GM23338 (cell line): ENCODE results near the gene OSBPL5. TPM values are rescaled to one million over a fixed set of nuclear protein-coding genes. Genes with fewer than 3 reads are reported as not detected.
A peak's percentile ranks its signal among the peaks of the same experiment; 100 is the strongest.
"Not testable (repeated sequence)": the region's sequence is repeated elsewhere in the genome, so short reads cannot be mapped to it uniquely, and the experiment has no call there.

ENCODE experiments used
- ATAC-seq: fragments of 200-7000 bp; cut with Tn5 transposase; 3 replicates; pipeline ENCODE4 v1.9.1; 2020
- DNase-seq: peaks from one replicate; pipeline ENCODE4 v3.0.0-alpha.2; 2015; ENCODE audit warnings: low spot score
- H2AFZ ChIP-seq: fragments of 200-600 bp; sonication (generic); 2 replicates; pipeline ENCODE4 v1.8.0; 2016; ENCODE audit warnings: antibody characterized with exemption, mild to moderate bottlenecking, moderate library complexity
- H3F3A ChIP-seq: fragments of 200-600 bp; sonication (generic); replicated peaks from 2 replicates; pipeline ENCODE4 v1.8.0; 2017; ENCODE audit warnings: antibody characterized with exemption, mixed run types, low read depth
- H3K27ac ChIP-seq: fragments of 200-600 bp; sonication (generic); 2 replicates; pipeline ENCODE4 v1.6.1; 2016; ENCODE audit warnings: low read depth
- H3K27me3 ChIP-seq: fragments of 200-600 bp; sonication (generic); 2 replicates; pipeline ENCODE4 v1.8.0; 2016; ENCODE audit warnings: mild to moderate bottlenecking, mixed run types, moderate library complexity; ENCODE audit not compliant: insufficient read depth
- H3K36me3 ChIP-seq: fragments of 200-600 bp; sonication (generic); 2 replicates; pipeline ENCODE4 v1.8.0; 2016; ENCODE audit warnings: mild to moderate bottlenecking; ENCODE audit not compliant: insufficient read depth
- H3K4me1 ChIP-seq: fragments of 200-600 bp; sonication (generic); 2 replicates; pipeline ENCODE4 v1.8.0; 2016; ENCODE audit warnings: mild to moderate bottlenecking, moderate library complexity; ENCODE audit not compliant: insufficient read depth
- H3K4me2 ChIP-seq: fragments of 200-600 bp; sonication (generic); 2 replicates; pipeline ENCODE4 v1.7.1; 2017; ENCODE audit warnings: mixed run types
- H3K4me3 ChIP-seq: fragments of 200-600 bp; sonication (generic); 2 replicates; pipeline ENCODE4 v1.6.1; 2016; ENCODE audit warnings: mixed run types
- H3K79me2 ChIP-seq: fragments of 200-600 bp; sonication (generic); replicated peaks from 2 replicates; pipeline ENCODE4 v1.8.0; 2017; ENCODE audit warnings: mild to moderate bottlenecking; ENCODE audit not compliant: insufficient read depth
- H3K9me2 ChIP-seq: fragments of 200-600 bp; sonication (generic); 2 replicates; pipeline ENCODE4 v1.8.0; 2017; ENCODE audit not compliant: insufficient read depth
- H4K20me1 ChIP-seq: fragments of 200-600 bp; sonication (generic); replicated peaks from 2 replicates; pipeline ENCODE4 v1.8.0; 2017; ENCODE audit warnings: mild to moderate bottlenecking; ENCODE audit not compliant: insufficient read depth
- H3K27ac Mint-ChIP-seq: 2 replicates; pipeline ENCODE4 v1.8.0; 2020; ENCODE audit warnings: inconsistent platforms, mild to moderate bottlenecking, moderate library complexity, mixed read lengths
- H3K27me3 Mint-ChIP-seq: 3 replicates; pipeline ENCODE4 v1.8.0; 2022; ENCODE audit warnings: low read depth, mild to moderate bottlenecking, moderate library complexity, mixed read lengths, inconsistent platforms; ENCODE audit not compliant: insufficient read depth, poor library complexity
- H3K36me3 Mint-ChIP-seq: 3 replicates; pipeline ENCODE4 v1.8.0; 2021; ENCODE audit warnings: low read depth, mild to moderate bottlenecking, inconsistent platforms, moderate library complexity, mixed read lengths
- H3K4me1 Mint-ChIP-seq: 3 replicates; pipeline ENCODE4 v1.8.0; 2020; ENCODE audit warnings: mild to moderate bottlenecking, inconsistent platforms, mixed read lengths
- H3K4me3 Mint-ChIP-seq: 3 replicates; pipeline ENCODE4 v1.8.0; 2021; ENCODE audit warnings: moderate library complexity, mild to moderate bottlenecking, inconsistent platforms, mixed read lengths
- H3K9me3 Mint-ChIP-seq: 3 replicates; pipeline ENCODE4 v1.8.0; 2020; ENCODE audit warnings: moderate library complexity, mild to moderate bottlenecking, inconsistent platforms, mixed read lengths
- CREB1 ChIP-seq: fragments of 250-450 bp; sonication (Bioruptor Pico); IDR thresholded peaks from 2 replicates; pipeline ENCODE4 v1.5.0; 2020; ENCODE audit warnings: low read depth, mild to moderate bottlenecking, moderate library complexity
- EZH2phosphoT487 ChIP-seq: fragments of 200-600 bp; sonication (generic); IDR thresholded peaks from one replicate; pipeline ENCODE4 v1.8.1; 2018; ENCODE audit warnings: antibody characterized with exemption; ENCODE audit not compliant: unreplicated experiment
- JUNB ChIP-seq: IDR thresholded peaks from one replicate; pipeline ENCODE4 v1.6.1; 2016; ENCODE audit warnings: antibody characterized with exemption; ENCODE audit not compliant: unreplicated experiment
- NANOG ChIP-seq: IDR thresholded peaks from 2 replicates; pipeline ENCODE4 v1.6.1; 2016; ENCODE audit warnings: antibody characterized with exemption, borderline replicate concordance
- POLR2AphosphoS5 ChIP-seq: IDR thresholded peaks from 2 replicates; pipeline ENCODE4 v1.6.1; 2016; ENCODE audit warnings: antibody characterized with exemption, low read depth
- ZNF114 ChIP-seq: fragments of 250-450 bp; sonication (Bioruptor Pico); IDR thresholded peaks from 2 replicates; pipeline ENCODE4 v1.5.0; 2020; ENCODE audit warnings: mild to moderate bottlenecking, moderate library complexity
- ZNF331 ChIP-seq: fragments of 250-450 bp; sonication (Bioruptor Pico); IDR thresholded peaks from 2 replicates; pipeline ENCODE4 v1.5.0; 2020; ENCODE audit warnings: low read depth, mild to moderate bottlenecking, moderate library complexity
- polyA plus RNA-seq: library from polyadenylated mRNA; unstranded; fragments of >200 nt; fragmentation: Nextera tagmentation; extraction: Ambion mirVana; gene quantifications from 2 replicates; pipeline ENCODE4 v1.2.1, GENCODE V29; 2016
- total RNA-seq: library from RNA; depleted of rRNA; stranded (reverse); fragments of >200 nt; shearing (Covaris generic); gene quantifications from 2 replicates; pipeline ENCODE4 v1.2.3, GENCODE V29; 2014
- TF ChIP-seq, protein P1 (sequence below), 2 experiments: fragments of 200-600 bp in 1 of 2; sonication (generic) in 1 of 2; conservative IDR thresholded peaks; 2 replicates each; pipeline versions ENCODE4 v1.5.1 to v1.6.1; 2016 to 2017; ENCODE audit warnings: antibody characterized with exemption in 2 of 2, low read depth in 2 of 2, mild to moderate bottlenecking in 2 of 2, moderate library complexity in 1 of 2
- TF ChIP-seq, protein P2 (sequence below): IDR thresholded peaks from 2 replicates; pipeline ENCODE4 v1.6.1; 2016; ENCODE audit warnings: antibody characterized with exemption

The OSBPL5 gene
- total and polyA plus RNA-seq, 2 experiments from 2014 or later = 2.7 to 12.0 TPM

- TF ChIP-seq, protein P1, sequence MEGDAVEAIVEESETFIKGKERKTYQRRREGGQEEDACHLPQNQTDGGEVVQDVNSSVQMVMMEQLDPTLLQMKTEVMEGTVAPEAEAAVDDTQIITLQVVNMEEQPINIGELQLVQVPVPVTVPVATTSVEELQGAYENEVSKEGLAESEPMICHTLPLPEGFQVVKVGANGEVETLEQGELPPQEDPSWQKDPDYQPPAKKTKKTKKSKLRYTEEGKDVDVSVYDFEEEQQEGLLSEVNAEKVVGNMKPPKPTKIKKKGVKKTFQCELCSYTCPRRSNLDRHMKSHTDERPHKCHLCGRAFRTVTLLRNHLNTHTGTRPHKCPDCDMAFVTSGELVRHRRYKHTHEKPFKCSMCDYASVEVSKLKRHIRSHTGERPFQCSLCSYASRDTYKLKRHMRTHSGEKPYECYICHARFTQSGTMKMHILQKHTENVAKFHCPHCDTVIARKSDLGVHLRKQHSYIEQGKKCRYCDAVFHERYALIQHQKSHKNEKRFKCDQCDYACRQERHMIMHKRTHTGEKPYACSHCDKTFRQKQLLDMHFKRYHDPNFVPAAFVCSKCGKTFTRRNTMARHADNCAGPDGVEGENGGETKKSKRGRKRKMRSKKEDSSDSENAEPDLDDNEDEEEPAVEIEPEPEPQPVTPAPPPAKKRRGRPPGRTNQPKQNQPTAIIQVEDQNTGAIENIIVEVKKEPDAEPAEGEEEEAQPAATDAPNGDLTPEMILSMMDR (conservative IDR thresholded peaks at IDR 0.05; ENCODE audit: low read depth in 2 of 2) = peak in 1 of 2 experiments; percentile 46; a peak in 2 of 4 replicates
- TF ChIP-seq NANOG = no peak
- no peaks in the 10 kb centered on the region; the same call in 1 of the 2 replicates for H3K4me1 ChIP-seq
- Mint-ChIP-seq H3K4me1 (peaks cover 13% of the 10 kb centered on the region), H3K4me3 (peak overlapping the region; percentile 31; the same call in 1 of the 3 replicates), H3K27me3 (peaks cover 22% of the 10 kb centered on the region), H3K27ac (no peak overlapping the region), H3K9me3 (no peaks in the 10 kb centered on the region), H3K36me3 (no peaks in the 10 kb centered on the region; the same call in 2 of the 3 replicates)
- peaks cover 19% of the 10 kb centered on the region for H3K27me3 ChIP-seq
- peak; percentile 71 for DNase-seq
- peak; percentile 65 for ATAC-seq
- no peak overlapping the region; the same call in 1 of the 2 replicates for H3K4me2 ChIP-seq
- no peaks in the 10 kb centered on the region for H3K36me3 ChIP-seq
- H3K9me2 ChIP-seq = 0 out of 2 replicates have a peak, but pooled peaks cover 4% of the 10 kb centered on the region
- H3K79me2 ChIP-seq = no peaks in the 10 kb centered on the region
- H3K4me3 ChIP-seq = 0 out of 2 replicates have a peak overlapping the region, but pooled peaks have one; percentile 13
- H2AFZ ChIP-seq = peak overlapping the region; percentile 90
- H4K20me1 ChIP-seq = no peaks in the 10 kb centered on the region
- no peaks in the 10 kb centered on the region for H3F3A ChIP-seq
- no peak overlapping the region for H3K27ac ChIP-seq
Observed at GRCh38 chr11:3169255-3170043, 4.3 kb upstream of the OSBPL5 start.

DNA sequence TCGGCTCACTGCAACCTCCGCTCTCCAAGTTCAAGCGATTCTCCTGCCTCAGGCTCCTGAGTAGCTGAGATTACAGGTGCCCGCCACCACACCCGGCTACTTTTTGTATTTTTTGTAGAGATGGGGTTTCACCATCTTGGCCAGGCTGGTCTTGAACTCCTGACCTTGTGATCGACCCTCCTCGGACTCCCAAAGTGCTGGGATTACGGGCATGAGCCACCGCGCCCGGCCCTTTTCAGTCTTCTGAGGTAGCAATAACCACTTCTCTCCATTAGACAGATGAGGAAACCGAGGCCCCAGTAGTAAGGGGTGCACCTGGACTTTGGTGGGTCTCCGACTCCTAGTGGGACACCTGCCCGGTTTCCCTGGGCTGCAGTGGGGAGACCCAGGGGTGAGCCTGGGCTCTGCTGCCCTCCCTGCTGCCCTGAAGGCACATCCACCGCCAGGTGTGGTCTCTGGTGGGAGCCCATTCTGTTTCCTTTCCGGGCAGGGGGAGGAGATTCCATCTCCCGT is 3.7 kb upstream of the OSBPL5 start:
- H3K4me3 ChIP-seq, H3K79me2 ChIP-seq, H3K27ac Mint-ChIP-seq, H3K4me1 ChIP-seq, H3K4me2 ChIP-seq, ATAC-seq, H3K4me3 Mint-ChIP-seq, H3K27ac ChIP-seq, DNase-seq, H3K36me3 ChIP-seq, H3F3A ChIP-seq, H3K9me2 ChIP-seq, H3K36me3 Mint-ChIP-seq, H4K20me1 ChIP-seq, H3K9me3 Mint-ChIP-seq: not testable (repeated sequence)
- H3K27me3 Mint-ChIP-seq = peaks cover 23% of the 10 kb centered on the region
- H3K4me1 Mint-ChIP-seq = peaks cover 16% of the 10 kb centered on the region
- Histone ChIP-seq H2AFZ (peak overlapping the region; percentile 90), H3K27me3 (peaks cover 25% of the 10 kb centered on the region)

GRCh38 chr11:3167143-3168119 is 2.3 kb upstream of the OSBPL5 start:
- Histone ChIP-seq H3K27me3 (peaks cover 29% of the 10 kb centered on the region), H3K36me3 (no peaks in the 10 kb centered on the region), H3F3A (no peaks in the 10 kb centered on the region), H3K4me3 (no peak overlapping the region), H3K4me1 (peaks cover 7% of the 10 kb centered on the region; the same call in 1 of the 2 replicates), H3K27ac (no peak overlapping the region), H3K79me2 (no peaks in the 10 kb centered on the region), H4K20me1 (no peaks in the 10 kb centered on the region), H3K4me2 (no peak overlapping the region), H2AFZ (no peak overlapping the region), H3K9me2 (no peaks in the 10 kb centered on the region)
- no peaks in the 10 kb centered on the region; the same call in 2 of the 3 replicates for H3K36me3 Mint-ChIP-seq
- H3K27me3 Mint-ChIP-seq = peaks cover 30% of the 10 kb centered on the region
- H3K4me1 Mint-ChIP-seq = peaks cover 29% of the 10 kb centered on the region
- DNase-seq (no peak), ATAC-seq (no peak)
- H3K27ac Mint-ChIP-seq = no peak overlapping the region
- TF ChIP-seq ZNF114 (no peak), CREB1 (CRISPR knock-in tag) (no peak), EZH2phosphoT487 (no peak), POLR2AphosphoS5 (no peak), ZNF331 (CRISPR knock-in tag) (no peak), JUNB (no peak)
- TF ChIP-seq, protein P1 (conservative IDR thresholded peaks at IDR 0.05; ENCODE audit: low read depth in 2 of 2) = no peak
- TF ChIP-seq, protein P2, sequence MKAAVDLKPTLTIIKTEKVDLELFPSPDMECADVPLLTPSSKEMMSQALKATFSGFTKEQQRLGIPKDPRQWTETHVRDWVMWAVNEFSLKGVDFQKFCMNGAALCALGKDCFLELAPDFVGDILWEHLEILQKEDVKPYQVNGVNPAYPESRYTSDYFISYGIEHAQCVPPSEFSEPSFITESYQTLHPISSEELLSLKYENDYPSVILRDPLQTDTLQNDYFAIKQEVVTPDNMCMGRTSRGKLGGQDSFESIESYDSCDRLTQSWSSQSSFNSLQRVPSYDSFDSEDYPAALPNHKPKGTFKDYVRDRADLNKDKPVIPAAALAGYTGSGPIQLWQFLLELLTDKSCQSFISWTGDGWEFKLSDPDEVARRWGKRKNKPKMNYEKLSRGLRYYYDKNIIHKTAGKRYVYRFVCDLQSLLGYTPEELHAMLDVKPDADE = no peak
- H3K9me3 Mint-ChIP-seq = no peaks in the 10 kb centered on the region
- no peak overlapping the region for H3K4me3 Mint-ChIP-seq
